ENCODE data around the gene STUM. TPM values are rescaled to one million over a fixed set of nuclear protein-coding genes. Genes with fewer than 3 reads are reported as not detected.

STUM gene
- total RNA-seq, 1 experiment from 2014 or later: not detected

DNA sequence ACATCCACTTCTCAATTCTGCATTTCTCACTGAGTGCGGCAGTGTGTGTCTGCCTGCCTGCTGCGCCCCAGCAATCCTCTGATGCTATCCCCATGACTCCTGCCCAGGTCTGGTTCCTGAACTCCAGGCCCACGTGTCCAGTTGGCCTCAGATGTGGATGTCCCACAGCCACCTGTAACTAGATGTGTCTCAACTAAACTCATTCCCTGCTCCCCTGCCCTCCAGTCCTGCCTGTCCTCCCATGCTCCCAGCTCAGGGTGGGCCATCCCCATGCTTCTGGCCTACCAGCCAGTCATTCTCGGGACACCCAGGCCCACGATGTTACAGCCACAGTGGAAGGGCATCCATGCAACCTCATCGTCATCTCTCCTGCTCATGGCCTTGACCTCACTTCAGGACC lies 76.8 kb downstream of the STUM start:
- no peak for DNase-seq (ENCODE audit: low read depth)

DNA sequence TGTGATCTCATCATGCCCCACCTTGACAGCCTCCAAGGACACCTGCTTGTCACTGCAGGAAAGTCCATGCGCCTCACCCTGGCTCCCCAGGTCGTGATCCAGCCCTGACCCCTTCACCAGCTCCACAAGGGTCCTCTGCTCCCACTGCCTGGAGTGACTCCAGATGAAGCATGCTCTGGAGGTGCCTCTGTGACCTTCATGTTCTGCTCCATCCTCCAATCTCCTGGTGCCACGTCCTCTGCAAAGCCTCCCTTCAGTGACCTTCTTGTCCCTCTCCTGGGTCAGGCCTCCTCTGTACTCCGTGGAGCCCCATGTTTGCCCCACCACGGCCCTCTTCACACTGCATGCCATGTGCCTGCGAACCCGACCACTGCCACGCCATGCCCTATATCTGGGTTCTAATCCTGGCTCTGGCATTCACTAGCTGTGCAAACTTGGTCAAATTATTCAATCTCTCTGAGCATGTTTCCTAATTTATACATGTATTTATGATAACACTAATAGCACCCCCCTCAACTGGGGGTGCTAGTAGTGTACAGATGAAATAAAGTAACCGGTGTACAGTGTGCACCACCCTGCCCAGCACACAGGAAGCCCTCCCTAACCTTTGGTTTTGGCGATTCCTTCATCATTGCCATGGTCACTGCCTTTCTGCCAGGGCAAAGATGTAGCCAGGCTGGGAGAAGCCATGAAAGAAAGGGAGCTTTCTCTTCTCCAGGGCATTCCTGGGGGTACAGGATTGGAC lies 77.4 kb downstream of the STUM start:
- no peak for DNase-seq (ENCODE audit: low read depth)

DNA sequence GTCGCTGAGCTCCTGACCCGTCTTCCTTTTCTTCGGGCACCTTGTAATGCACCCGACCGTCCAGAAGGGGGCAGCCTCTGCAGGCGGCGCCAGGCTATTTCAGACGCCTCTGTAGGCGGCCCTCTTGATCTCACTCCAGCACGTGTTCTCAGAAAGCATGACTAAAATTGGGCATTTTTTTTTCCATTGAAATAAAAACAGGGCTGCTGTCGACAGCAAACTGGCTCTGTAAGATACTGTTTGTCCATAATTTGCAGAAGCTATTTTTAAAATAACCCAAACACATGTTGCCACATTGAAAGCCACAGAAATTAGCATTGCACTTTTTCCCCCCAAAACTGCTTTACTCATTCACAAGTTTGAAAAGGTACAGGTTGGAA lies 78.0 kb downstream of the STUM start:
- peak; percentile 60 for DNase-seq (ENCODE audit: low read depth)

DNA sequence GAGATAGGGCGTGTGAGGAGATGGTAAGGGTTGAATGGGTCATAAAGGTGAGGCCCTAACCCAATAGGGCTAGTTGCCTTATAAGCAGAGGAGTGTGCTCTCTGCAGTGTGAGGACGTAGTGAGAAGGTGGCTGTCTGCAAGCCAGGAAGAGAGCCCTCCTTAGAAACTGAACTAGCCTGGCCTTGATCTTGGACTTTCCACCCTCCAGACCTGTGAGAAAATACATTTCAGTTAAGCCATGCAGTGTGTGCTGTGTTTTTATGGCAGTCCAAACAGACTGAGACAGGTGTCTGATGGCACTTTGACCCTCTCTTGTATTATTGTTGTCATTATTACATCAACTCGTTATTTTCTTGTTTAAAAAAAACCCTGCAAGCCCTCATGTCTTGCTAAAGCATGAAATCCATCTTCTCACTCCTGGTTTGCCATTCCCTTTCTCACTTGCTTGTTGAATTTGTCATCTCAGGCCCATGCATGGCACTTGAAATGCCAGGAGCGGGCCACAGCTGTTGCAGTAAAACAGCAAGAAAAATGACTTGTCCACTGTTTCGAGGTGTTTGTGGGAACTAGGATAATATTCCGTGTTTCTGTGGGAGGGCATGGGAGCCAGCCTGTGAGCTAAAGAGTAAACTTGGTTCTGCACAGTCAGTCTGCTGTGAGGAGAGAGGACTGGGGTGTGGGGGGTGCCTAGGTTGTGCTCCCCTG lies 78.6 kb downstream of the STUM start:
- DNase-seq (ENCODE audit: low read depth): no peak

DNA sequence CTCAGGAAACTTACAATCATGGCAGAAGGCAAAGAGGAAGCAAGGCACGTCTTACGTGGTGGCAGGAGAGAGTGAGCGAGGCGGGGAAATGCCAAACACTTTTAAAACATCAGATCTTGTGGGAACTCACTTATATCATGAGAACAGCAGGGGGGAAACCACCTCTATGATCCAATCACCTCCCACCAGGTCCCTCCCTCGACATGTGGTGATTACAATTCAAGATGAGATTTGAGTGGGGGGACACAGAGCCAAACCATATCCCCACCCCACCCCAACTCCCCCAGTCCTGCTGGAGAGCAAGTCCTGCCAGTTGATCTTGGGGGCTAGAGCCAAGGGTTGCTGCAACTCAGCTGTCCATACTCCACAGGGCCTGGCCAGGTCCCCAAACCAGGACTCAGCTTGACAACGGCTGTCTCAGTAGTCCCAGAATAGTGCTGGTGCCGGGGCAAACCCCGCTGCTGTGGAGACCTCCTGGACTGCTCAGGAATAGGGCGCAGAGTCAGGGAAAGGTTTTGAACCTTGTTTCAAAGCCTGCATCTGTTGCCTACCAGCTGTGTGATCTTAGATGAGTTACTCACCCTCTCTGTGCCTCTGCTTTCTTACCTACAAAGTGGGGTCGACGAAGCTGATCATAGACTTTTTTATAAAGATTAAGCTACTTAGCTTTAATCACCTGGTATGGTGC lies 79.5 kb downstream of the STUM start:
- no peak for DNase-seq (ENCODE audit: low read depth)

DNA sequence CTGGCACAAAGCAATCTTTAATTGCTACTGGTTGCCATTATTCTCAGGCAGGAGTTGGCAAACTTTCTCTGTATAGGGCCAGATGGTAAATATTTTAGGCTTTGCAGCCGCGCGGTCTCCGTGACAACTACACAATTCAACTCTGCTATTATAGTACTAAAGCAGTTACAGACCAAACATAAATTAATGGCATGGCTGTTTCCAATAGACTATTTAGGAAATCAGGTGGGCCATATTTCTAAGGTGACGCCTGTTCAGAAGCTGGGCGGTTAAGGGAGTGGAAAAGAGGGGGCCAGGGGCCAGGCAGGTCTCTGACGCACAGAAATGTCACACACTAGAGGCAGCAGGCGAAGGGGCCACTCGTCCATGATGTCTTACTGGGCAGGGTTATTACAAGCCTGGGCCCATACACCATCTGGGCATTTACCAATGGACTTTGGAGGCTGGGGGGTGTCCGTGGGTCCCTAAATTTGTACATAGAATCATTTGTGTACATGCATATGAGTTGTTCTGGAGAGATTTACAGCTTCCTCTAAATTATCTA lies 80.1 kb downstream of the STUM start:
- no peak for DNase-seq (ENCODE audit: low read depth)

DNA sequence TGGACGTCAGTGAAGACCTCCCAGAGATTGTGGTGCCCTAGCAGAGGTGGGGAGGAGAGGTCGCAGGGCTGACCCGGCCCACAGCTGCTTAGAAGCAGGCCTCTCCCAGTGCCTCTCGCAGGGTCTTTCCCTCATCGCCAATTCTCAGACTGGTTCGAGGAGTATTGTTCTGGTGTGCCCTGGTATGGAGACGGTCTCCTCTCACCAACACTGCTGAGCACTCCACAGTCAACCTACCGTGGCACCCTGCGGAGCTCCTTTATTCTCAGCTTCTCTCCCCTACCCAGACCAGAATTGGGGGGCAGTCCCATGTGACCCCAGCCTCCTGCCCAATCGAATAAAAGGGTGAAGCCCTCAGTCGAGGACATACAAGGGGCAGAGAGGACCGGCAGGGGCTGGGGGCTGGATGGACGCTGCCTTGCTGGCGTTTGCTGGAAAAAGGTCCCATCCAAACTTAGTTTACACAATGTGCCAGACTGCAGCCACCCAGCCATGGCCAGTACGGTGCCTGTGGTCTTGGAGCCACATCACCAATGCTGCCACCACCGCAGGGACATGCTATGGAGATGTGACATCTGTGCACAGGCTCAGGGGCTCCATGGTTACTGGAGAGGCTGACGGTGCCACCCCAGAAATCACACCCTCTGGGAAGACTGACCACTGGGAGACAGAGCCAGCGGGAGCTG lies 80.8 kb downstream of the STUM start:
- DNase-seq (ENCODE audit: low read depth): no peak

DNA sequence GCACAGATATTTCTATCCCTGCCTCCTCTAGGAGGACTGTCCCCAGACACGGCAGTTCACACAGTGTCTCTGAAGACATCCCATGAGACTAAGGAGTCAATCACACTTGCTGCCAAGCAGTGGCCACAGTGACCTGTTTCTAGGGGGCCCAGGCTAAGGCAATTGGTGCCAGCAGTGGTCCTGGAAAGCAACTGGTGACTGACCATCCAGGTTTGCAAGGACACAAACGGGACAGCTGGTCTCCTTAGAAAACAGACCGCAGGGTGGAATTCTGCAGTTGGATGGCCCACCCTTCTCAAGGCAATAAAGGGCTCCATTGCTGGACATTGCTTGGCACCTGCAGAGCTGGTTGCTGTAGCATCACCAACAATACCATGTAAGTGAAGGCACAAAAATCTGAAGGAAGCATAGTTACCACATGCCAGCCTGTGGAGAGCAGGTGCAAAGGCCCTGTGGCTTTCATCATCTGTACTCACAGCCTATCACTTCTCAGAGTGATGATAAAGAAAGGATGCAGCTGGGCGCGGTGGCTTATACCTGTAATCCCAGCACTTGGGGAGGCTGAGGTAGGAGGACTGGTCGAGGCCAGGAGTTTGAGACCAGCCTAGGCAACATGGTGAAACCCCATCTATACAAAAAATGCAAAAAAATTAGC lies 81.5 kb downstream of the STUM start:
- no peak for DNase-seq (ENCODE audit: low read depth)

DNA sequence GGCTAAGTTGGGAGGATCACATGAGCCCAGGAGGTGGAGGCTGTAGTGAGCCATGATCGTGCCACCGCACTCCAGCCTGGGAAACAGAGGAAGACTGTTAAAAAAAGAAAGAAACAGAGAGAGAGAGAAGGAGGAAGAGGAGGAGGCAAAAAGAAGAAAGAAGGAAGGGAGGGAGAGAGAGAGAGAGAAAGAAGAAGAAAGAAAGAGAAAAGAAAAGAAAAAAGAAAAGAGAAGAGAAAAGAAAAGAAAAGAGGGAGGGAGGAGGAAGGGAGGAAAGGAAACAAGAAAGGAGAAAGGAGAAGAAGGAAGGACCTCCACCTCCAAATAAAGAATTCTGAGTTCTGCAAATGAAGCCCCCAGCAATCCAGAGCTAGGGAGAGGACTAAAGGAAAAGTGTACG lies 82.0 kb downstream of the STUM start:
- no peak for DNase-seq (ENCODE audit: low read depth)

DNA sequence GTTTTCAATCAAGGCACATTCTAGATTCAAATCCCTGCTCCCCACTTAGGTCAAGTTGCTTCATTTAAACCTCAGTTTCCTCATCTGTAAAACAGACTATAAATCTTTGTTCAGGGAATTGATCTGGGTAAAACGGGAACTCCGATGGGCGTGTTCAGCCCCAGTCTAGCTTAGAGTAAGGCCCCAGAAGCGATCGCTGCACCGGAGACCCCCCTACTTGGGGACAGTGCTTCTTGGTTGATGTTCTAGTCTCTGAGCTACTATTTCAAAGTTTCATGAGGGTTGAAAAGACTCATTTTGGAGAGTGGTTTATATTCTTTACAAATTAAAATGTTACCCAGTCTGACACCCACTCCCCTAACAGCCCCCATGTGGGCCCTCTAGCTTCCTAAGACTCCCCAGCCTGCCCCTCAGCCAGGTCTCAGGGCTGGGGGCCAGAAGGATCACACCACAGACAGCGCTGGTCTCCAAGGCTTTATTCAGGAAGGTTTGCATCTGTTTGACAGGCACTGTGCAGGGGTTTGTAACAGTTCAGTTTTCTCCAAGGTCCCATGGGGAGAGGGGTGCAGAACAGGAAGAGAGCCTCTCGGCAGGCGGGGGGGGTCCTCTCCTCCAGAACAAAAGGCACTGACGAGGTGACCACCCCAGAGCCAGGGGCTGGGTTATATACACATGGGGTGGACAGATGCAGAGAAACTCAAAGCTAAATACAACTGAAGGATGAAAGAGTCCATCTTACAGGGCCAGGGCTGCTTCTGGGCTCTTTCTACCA lies 82.9 kb downstream of the STUM start:
- DNase-seq (ENCODE audit: low read depth): no peak

DNA sequence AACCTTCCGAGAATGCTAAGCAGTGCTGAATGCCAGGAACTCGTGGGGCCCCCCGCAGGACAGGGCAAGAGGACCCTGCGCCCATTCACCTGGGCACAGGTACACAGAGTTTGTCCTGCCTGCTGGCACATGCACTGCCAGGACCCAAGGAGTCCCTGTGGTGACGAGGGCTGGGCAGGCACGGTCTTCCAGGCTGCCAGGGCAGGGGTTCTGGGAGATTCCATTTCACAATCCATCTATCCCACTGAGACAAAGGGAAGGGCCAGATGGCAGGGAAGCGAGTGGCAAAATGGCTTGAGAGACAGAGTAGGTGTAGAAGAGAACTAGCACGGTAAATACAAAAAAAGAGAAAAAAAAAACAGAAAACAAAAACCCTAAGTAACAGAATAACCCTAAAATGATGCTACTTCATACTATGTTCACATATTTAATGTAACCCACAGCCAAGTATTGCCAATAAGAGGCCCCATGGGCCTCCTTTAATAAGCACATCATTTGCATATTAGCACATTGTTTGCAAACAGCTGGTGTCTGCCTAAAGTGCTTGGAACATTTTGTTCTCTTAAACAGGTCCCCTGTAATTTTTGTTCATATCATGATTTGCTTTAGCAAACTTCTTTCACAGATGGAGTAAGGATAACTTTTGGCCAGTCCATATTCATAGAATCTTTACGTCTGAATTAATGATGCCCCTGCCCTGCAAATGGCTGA lies 83.8 kb downstream of the STUM start:
- DNase-seq (ENCODE audit: low read depth): no peak

DNA sequence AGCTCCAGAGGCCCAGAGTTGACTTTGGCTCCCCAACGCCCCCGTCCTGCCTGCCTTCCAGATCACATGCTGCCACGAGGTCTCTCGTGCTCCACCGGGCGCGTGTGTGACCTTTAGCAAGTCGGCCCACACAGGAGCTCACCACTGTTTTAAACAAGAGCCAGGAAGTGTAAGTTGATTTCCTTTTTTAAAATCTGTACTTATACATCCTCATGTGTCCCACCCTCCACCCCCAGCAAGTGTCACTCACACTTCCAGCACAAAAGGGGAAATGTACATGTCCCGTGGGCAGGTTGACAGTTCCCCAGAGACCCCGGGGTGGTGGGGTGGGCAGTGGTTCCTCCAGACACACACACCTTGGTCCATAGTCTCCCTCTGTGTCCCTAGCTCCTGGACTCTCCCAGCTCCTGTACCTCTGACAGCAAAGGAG lies 84.4 kb downstream of the STUM start:
- no peak for DNase-seq (ENCODE audit: low read depth)

DNA sequence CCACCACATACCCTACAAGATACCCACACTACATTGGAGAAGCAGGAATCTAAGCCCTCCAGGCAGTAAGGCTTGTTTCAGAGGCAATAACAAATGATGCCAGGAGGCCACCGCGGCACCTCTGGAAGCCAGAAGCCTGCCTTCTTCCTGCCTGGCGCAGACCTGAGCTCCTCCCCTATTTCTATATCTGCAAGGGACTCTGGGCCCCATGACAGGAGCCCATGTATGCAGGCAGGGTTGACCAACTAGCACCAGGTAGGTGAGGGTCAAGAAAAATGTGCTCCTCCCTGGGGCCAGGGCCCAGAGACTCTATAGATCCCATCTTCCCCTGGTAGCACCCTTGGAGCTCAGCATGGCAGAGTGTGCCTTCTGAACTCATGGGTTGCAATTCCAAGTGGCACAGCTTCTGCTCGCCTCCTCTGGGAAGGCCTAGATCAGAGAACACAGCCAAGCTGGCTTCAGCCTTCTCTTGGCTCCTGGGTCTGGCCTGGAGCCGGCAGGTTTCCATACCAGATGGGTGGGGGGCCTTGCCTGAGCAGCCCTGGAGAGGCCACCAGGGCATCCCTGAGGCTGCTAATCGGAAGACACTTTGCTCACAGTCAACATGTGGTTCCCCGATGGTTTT lies 85.1 kb downstream of the STUM start:
- no peak for DNase-seq (ENCODE audit: low read depth)

DNA sequence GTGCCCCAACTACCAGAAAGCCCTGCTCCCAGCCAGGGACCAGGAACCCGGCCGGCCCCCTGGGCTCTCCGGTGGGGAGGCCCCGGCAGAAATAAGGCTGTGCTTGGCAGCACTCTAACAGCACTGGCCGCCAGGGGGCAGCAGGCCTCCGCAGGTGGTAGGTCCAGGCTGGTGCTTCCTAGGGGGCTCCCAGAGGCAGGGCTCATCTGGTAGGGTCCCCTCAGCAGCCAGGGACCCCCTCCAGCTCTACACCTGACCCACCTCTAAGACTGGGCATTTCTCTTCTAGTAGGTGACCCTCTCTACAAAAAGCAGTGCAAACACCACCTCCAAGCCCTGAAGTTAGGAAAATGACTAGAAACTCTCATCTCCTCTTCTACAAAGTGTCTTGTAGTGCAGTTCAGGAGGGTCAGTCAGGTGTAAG lies 85.6 kb downstream of the STUM start:
- DNase-seq (ENCODE audit: low read depth): peak; percentile 21

DNA sequence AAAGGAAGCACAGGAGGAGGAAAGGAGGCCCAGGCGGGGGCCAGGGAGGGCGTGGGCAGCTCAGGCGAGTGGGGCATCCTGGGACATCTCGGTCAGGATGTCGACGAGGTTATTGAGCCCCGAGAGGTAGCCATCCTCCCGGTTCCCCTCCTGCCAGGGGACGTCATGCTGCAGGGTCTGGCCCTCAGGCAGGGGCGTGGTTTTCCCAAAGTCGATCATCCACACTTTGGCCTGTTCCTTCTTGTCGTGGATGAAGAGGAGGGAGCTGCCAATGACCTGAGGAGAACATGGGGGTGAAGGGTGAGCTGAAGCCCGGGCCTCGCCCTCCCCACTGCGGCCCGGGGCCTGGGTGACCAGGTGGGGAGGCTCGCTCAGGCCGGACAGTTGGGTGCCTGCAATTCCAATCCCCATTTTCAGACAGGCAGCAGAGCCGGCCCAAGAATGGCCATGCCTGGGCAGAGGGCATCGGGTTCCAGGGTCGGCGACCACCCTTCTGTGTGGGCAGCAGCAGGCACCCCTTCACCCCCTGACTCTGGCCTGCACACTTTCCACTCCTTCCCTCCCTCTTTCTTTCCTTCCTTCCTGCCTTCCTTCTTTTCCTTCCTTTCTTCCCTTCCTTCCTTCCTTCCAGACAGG lies 86.2 kb downstream of the STUM start:
- DNase-seq (ENCODE audit: low read depth): no peak

DNA sequence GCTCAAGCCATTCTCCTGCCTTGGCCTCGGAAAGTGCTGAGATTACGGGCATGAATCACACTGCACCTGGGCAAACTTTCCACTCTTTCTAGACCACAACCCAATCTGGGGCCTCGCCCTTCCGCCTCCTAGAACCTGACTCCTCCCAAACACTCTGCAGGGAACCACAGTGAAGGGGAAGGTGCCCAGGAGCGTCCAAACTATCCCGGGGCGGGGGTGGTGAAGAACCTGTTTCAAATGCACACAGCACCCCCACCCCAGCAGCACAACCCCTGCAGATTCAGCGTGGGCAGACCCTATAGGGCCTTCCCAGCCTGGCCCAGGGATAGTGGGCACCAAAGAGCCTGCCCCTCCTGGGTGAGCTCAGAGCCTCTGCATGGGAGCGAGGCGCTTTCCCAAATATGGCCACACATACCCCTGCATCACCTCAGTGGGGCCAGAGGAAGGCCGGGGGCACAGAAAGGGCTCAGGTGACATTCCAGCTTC lies 86.9 kb downstream of the STUM start:
- DNase-seq (ENCODE audit: low read depth): no peak

DNA sequence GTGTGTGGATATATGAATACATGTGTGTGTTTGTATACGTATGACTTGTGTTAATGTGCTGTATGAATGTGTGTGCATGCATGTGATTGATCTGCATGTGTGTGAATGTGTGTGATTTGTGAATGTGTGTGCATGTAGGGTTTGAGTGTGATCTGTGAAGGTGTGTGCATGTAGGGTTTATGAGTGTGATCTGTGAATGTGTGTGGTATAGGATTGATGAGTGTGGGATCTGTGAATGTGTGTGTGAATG lies 88.2 kb downstream of the STUM start:
- DNase-seq (ENCODE audit: low read depth): no peak

DNA sequence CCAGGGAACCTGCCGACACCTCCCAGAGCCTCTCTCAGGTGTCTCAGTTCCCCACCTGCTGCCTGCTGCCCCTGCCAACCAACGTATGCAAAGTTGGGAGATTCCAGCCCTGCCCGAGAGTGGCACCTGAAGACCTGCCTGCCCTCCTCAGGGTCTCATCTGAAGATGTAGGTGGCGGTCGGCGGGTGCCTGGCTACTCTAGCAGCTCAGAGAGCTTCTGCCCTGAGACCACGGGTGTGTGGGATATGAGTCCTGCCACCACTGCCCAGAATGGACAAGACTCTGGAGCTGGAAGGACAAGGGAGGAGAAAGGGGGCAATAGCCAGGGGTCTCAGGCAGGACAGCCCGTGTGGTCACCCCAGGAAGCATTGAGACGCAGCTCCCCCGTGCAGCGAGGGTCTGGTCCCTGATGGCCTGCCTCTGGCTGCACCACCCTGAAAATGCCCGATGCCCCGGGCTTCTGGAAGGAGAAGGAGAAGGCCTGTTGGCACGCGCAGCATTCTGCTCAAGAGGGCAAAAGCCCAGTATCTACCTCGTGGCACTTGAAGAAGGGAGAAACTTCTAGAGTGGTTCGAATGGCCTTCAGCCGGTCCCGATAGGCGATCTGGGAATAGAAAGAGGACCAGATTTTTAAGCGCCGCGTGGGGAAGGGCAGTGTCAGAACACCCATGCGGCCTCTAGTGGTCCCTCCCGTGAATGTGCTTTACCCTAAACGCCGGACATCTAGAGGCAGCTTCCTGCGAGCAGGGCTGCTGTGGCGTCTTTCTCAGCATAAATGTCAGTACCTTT lies 88.8 kb downstream of the STUM start:
- DNase-seq (ENCODE audit: low read depth): peak; percentile 41

Measured in LHCN-M2 (cell line).